Stimulated activated naive CD8-positive, alpha-beta T cell treated with anti-CD3 and anti-CD28 coated beads, Interleukin-15, Interleukin-2, amounts not matched to agents 100 U/mL and 50 U/mL, for 24 hours (primary cell): Measurements from ENCODE around the gene DOCK8.

Experiments
- ATAC-seq: fragments of 150-1000 bp; cut with Tn5 transposase; one replicate; pipeline ENCODE4 v1.10.0; 2021
- DNase-seq: peaks from one replicate; pipeline ENCODE4 v3.0.0; 2021

DOCK8 gene

GRCh38 chr9:268616-269015, 54.0 kb downstream of the DOCK8 start:
- ATAC-seq (no peak), DNase-seq (no peak)

- DNase-seq: no peak
- no peak for ATAC-seq
These were observed 54.5 kb downstream of the DOCK8 start for GRCh38 chr9:269081-269711.

- DNase-seq (no peak), ATAC-seq (no peak)
These were observed 56.1 kb downstream of the DOCK8 start for GRCh38 chr9:270657-271237.

- peak; percentile 70 for DNase-seq
- peak; percentile 93 for ATAC-seq
These were observed 57.9 kb downstream of the DOCK8 start for GRCh38 chr9:272251-273213.

- ATAC-seq (no peak), DNase-seq (no peak)
These were observed 59.7 kb downstream of the DOCK8 start for GRCh38 chr9:274406-274805.

- DNase-seq: no peak
- no peak for ATAC-seq
These were observed 63.1 kb downstream of the DOCK8 start for GRCh38 chr9:277601-278295.

GRCh38 chr9:278651-279050, 64.0 kb downstream of the DOCK8 start:
- peak; percentile 59 for DNase-seq
- ATAC-seq: peak; percentile 92

GRCh38 chr9:279674-280073, 65.0 kb downstream of the DOCK8 start:
- DNase-seq (no peak), ATAC-seq (no peak)

- no peak for DNase-seq
- peak; percentile 48 for ATAC-seq
These were observed 67.3 kb downstream of the DOCK8 start for GRCh38 chr9:281741-282645.

- ATAC-seq (no peak), DNase-seq (no peak)
These were observed 71.5 kb downstream of the DOCK8 start for GRCh38 chr9:286071-286740.

GRCh38 chr9:289121-289520, 74.5 kb downstream of the DOCK8 start:
- ATAC-seq (no peak), DNase-seq (no peak)

GRCh38 chr9:292915-293314, 78.2 kb downstream of the DOCK8 start:
- DNase-seq (no peak), ATAC-seq (no peak)

GRCh38 chr9:295576-295975, 80.9 kb downstream of the DOCK8 start:
- no peak for DNase-seq

GRCh38 chr9:296411-296810, 81.7 kb downstream of the DOCK8 start:
- no peak for DNase-seq
- ATAC-seq: no peak

More at GRCh38 chr9:295576-295975, 80.9 kb downstream of the DOCK8 start:
- ATAC-seq: no peak

- peak; percentile 41 for DNase-seq
- peak; percentile 85 for ATAC-seq
These were observed 82.7 kb downstream of the DOCK8 start for GRCh38 chr9:297104-297972.

- DNase-seq: no peak
- no peak for ATAC-seq
These were observed 88.8 kb downstream of the DOCK8 start for GRCh38 chr9:303502-303901.

GRCh38 chr9:304106-304505, 89.4 kb downstream of the DOCK8 start:
- DNase-seq: no peak
- ATAC-seq: no peak

- ATAC-seq (no peak), DNase-seq (no peak)
These were observed 90.0 kb downstream of the DOCK8 start for GRCh38 chr9:304519-305185.

GRCh38 chr9:306907-307306, 92.2 kb downstream of the DOCK8 start:
- DNase-seq (peak; percentile 27), ATAC-seq (no peak)
